Fibroblast of lung (primary cell): ENCODE data around the gene AKAP10. TPM values are rescaled to one million over a fixed set of nuclear protein-coding genes. Genes with fewer than 3 reads are reported as not detected.
A peak's percentile ranks its signal among the peaks of the same experiment; 100 is the strongest.
"Not testable (repeated sequence)": the region's sequence is repeated elsewhere in the genome, so short reads cannot be mapped to it uniquely, and the experiment has no call there.

Source experiments
- DNase-seq, 2 donors: peaks; one replicate each; pipeline versions ENCODE4 v3.0.0 to v3.0.0-alpha.2; 2010; ENCODE audit warnings: low read depth in 2 of 2
- H2AFZ ChIP-seq: 2 replicates; pipeline ENCODE4 v1.5.1; 2012; ENCODE audit warnings: low read length, control low read depth, inconsistent platforms
- H3K27ac ChIP-seq: 2 replicates; pipeline ENCODE4 v1.5.1; 2011; ENCODE audit warnings: low read length, control low read depth; ENCODE audit not compliant: insufficient read depth
- H3K27me3 ChIP-seq: 2 replicates; pipeline ENCODE4 v1.5.1; 2011; ENCODE audit warnings: mild to moderate bottlenecking, low read length; ENCODE audit not compliant: control insufficient read depth, insufficient read depth
- H3K36me3 ChIP-seq: 2 replicates; pipeline ENCODE4 v1.5.1; 2011; ENCODE audit warnings: low read length; ENCODE audit not compliant: control insufficient read depth, insufficient read depth
- H3K4me1 ChIP-seq: 2 replicates; pipeline ENCODE4 v1.5.1; 2011; ENCODE audit warnings: low read length; ENCODE audit not compliant: control insufficient read depth, insufficient read depth; ENCODE audit errors: extremely low read depth
- H3K4me2 ChIP-seq: 2 replicates; pipeline ENCODE4 v1.5.1; 2011; ENCODE audit warnings: low read length, control low read depth; ENCODE audit not compliant: insufficient read depth; ENCODE audit errors: extremely low read depth
- H3K4me3 ChIP-seq, 4 experiments: fragments of 200-600 bp in 1 of 4; sonication (generic) in 1 of 4; replicated peaks in 1 of 4; 2 replicates each; pipeline ENCODE4 v1.5.1; 2011 to 2016; ENCODE audit warnings: low read length in 4 of 4, low read depth in 3 of 4, mild to moderate bottlenecking in 3 of 4, control low read depth in 2 of 4, inconsistent platforms in 1 of 4, mixed read lengths in 1 of 4; ENCODE audit not compliant: insufficient read depth in 1 of 4; ENCODE audit errors: control extremely low read depth in 1 of 4
- H3K79me2 ChIP-seq: 2 replicates; pipeline ENCODE4 v1.5.1; 2012; ENCODE audit warnings: mild to moderate bottlenecking, low read length, inconsistent platforms; ENCODE audit not compliant: control insufficient read depth, insufficient read depth
- H3K9ac ChIP-seq: 2 replicates; pipeline ENCODE4 v1.5.1; 2011; ENCODE audit warnings: mild to moderate bottlenecking, low read length, control low read depth; ENCODE audit not compliant: insufficient read depth
- H3K9me3 ChIP-seq: 2 replicates; pipeline ENCODE4 v1.5.1; 2012; ENCODE audit warnings: low read depth, low read length; ENCODE audit not compliant: control insufficient read depth, insufficient read depth
- H4K20me1 ChIP-seq: 2 replicates; pipeline ENCODE4 v1.5.1; 2011; ENCODE audit warnings: low read length; ENCODE audit not compliant: control insufficient read depth, insufficient read depth; ENCODE audit errors: extremely low read depth
- EZH2 ChIP-seq: IDR thresholded peaks from 2 replicates; pipeline ENCODE4 v1.5.1; 2012; ENCODE audit warnings: low read length, control low read depth, mild to moderate bottlenecking; ENCODE audit errors: missing control alignments
- polyA plus RNA-seq, 2 donors: library from polyadenylated mRNA; depleted of rRNA in 1 of 2; stranded (reverse) in 1 of 2; unstranded in 1 of 2; fragments of >200 nt; gene quantifications; 2 replicates each; pipeline ENCODE4 v1.2.1, GENCODE V29; 2011 to 2012; ENCODE audit warnings: missing spikeins in 1 of 2
- total RNA-seq: library from RNA; depleted of rRNA; stranded (reverse); fragments of >200 nt; gene quantifications from 2 replicates; pipeline ENCODE4 v1.2.1, GENCODE V29; 2014
- TF ChIP-seq, protein P1 (sequence below), 2 donors: IDR thresholded peaks in 1 of 2; conservative IDR thresholded peaks in 1 of 2; 1 replicate in 1 of 2; 2 replicates in 1 of 2; pipeline ENCODE4 v1.5.1; 2011 to 2012; ENCODE audit warnings: low read length in 2 of 2, control low read depth in 1 of 2, inconsistent platforms in 1 of 2, low read depth in 1 of 2, mild to moderate bottlenecking in 1 of 2

The AKAP10 gene
- total and polyA plus RNA-seq, 2 donors (not counting 1 experiment from before 2014, with no cell fraction given), result 19.0 to 29.2 TPM

DNA sequence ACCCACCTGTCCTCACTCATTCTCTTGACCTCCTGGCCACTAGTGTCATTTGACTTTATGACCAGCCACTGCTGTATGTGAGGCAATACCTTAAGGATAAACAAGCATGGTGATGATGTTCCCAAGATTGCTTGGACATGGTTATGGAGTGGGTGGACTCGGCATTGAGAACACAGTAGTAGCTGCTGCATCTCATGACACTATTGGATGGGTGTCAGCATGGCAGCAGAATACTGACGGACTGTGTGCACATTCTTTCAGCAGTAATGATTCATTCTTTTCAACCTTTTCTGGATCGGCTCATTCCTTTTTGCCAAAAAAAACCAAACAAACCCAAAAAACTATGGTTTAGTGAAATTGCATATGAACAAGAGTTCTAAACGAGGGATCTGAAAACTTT lies 45.1 kb upstream of the AKAP10 start:
- Histone ChIP-seq H3K27ac (no peak overlapping the region), H3K4me1 (no peaks in the 10 kb centered on the region), H3K27me3 (no peaks in the 10 kb centered on the region), H3K4me2 (no peak overlapping the region), H4K20me1 (no peaks in the 10 kb centered on the region), H2AFZ (no peak overlapping the region), H3K36me3 (no peaks in the 10 kb centered on the region), H3K79me2 (no peaks in the 10 kb centered on the region), H3K9me3 (no peaks in the 10 kb centered on the region), H3K9ac (no peak overlapping the region), H3K4me3 (no peak overlapping the region)
- TF ChIP-seq, protein P1, sequence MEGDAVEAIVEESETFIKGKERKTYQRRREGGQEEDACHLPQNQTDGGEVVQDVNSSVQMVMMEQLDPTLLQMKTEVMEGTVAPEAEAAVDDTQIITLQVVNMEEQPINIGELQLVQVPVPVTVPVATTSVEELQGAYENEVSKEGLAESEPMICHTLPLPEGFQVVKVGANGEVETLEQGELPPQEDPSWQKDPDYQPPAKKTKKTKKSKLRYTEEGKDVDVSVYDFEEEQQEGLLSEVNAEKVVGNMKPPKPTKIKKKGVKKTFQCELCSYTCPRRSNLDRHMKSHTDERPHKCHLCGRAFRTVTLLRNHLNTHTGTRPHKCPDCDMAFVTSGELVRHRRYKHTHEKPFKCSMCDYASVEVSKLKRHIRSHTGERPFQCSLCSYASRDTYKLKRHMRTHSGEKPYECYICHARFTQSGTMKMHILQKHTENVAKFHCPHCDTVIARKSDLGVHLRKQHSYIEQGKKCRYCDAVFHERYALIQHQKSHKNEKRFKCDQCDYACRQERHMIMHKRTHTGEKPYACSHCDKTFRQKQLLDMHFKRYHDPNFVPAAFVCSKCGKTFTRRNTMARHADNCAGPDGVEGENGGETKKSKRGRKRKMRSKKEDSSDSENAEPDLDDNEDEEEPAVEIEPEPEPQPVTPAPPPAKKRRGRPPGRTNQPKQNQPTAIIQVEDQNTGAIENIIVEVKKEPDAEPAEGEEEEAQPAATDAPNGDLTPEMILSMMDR (conservative IDR thresholded peaks at IDR 0.05 in 1 of 2, IDR thresholded peaks at IDR 0.05 in 1 of 2; ENCODE audit: low read depth in 1 of 2, low read length in 2 of 2), result no peak
- TF ChIP-seq EZH2, result no peak
- DNase-seq, result peak in 1 of 2 donors; percentile 7

DNA sequence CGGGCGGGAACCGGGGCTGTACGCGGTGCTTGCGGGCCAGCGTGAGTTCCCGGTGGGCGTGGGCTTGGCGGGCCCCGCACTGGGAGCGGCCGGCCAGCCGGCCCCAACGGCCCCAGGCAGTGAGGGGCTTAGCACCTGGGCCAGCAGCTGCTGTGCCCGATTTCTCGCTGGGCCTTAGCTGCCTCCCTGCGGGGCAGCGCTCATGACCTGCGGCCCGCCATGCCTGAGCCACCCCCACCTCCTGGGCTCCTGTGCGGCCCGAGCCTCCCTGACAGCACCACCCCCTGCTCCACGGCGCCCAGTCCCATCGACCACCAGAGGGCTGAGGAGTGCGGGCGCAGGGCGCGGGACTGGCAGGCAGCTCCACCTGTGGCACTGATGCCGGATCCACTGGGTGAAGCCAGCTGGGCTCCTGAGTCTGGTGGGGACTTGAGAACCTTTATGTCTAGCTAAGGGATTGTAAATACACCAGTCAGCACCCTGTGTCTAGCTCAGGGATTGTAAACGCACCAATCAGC lies 38.9 kb upstream of the AKAP10 start:
- not testable (repeated sequence) for H3K36me3 ChIP-seq, H3K4me2 ChIP-seq, H3K9ac ChIP-seq, H3K27me3 ChIP-seq, H3K9me3 ChIP-seq, H3K4me3 ChIP-seq, H4K20me1 ChIP-seq, H2AFZ ChIP-seq, H3K4me1 ChIP-seq, DNase-seq, H3K27ac ChIP-seq, H3K79me2 ChIP-seq

DNA sequence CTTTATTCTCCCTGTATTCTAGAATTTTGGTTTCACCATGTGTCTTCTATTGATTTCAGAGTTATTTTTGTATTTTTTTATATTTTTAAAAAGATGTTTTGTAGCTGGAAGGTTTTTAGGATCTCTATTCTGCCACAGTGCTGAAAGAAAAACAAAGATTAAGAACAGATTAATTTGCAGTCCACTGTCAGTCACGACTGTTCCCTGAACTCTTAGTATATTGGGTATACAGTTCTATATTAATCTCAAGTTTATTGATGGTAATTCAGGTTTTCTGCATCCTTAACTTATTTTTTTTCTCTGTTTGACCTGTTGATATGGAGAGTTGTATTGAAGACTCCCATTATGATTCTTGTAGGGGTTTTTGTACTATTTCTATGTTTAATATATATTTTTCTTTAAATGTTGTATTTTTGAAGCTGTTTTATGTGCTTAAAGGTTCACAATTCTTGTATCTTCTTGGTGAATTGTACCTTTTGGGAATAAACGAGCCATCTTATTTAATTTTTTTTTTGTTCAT lies 34.4 kb upstream of the AKAP10 start:
- Histone ChIP-seq H3K79me2 (no peaks in the 10 kb centered on the region), H3K27ac (no peak overlapping the region), H2AFZ (no peak overlapping the region), H4K20me1 (no peaks in the 10 kb centered on the region), H3K4me3 (no peak overlapping the region), H3K4me1 (peaks cover 3% of the 10 kb centered on the region), H3K27me3 (peaks cover 9% of the 10 kb centered on the region), H3K9me3 (no peaks in the 10 kb centered on the region), H3K9ac (no peak overlapping the region), H3K36me3 (no peaks in the 10 kb centered on the region), H3K4me2 (no peak overlapping the region)
- TF ChIP-seq, protein P1 (conservative IDR thresholded peaks at IDR 0.05 in 1 of 2, IDR thresholded peaks at IDR 0.05 in 1 of 2; ENCODE audit: low read depth in 1 of 2, low read length in 2 of 2), result no peak
- no peak for TF ChIP-seq EZH2
- DNase-seq, result no peak
